Measurements from ENCODE around the gene EML1.

The EML1 gene

DNA sequence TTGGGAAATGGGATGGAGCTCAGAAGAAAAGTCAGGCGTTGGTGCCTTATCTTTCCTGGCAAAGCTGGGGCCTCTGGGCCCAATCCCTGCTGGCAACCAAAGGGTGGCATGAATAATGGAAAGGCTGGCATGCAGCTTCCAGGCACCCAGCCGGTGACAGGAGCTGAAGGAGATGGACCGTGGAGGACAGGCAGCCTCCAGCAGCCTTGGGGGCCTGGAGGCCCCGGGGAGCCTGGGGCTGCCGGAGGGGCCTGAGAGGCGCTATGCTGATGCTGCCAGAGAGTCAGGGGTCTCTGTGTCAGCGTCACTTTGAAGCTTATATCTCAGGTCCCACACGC lies 38.2 kb upstream of the EML1 start:
- TF ChIP-seq, protein P1, sequence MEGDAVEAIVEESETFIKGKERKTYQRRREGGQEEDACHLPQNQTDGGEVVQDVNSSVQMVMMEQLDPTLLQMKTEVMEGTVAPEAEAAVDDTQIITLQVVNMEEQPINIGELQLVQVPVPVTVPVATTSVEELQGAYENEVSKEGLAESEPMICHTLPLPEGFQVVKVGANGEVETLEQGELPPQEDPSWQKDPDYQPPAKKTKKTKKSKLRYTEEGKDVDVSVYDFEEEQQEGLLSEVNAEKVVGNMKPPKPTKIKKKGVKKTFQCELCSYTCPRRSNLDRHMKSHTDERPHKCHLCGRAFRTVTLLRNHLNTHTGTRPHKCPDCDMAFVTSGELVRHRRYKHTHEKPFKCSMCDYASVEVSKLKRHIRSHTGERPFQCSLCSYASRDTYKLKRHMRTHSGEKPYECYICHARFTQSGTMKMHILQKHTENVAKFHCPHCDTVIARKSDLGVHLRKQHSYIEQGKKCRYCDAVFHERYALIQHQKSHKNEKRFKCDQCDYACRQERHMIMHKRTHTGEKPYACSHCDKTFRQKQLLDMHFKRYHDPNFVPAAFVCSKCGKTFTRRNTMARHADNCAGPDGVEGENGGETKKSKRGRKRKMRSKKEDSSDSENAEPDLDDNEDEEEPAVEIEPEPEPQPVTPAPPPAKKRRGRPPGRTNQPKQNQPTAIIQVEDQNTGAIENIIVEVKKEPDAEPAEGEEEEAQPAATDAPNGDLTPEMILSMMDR (IDR thresholded peaks at IDR 0.05): no peak
- intact Hi-C loops (cut with DNase I; ENCODE audit: low total_unique reads): no loop called here
- Histone ChIP-seq H3K36me3 (no peaks in the 10 kb centered on the region), H3K9me3 (no peaks in the 10 kb centered on the region), H3K4me1 (peaks cover 0 to 61% (median 31%) of the 10 kb centered on the region in 4 donors), H3K27me3 (no peaks in the 10 kb centered on the region), H3K27ac (peak overlapping the region; percentile 51 to 62), H3K4me3 (no peak overlapping the region)
- DNase-seq: peak in 1 of 2 donors; percentile 53

GRCh38 chr14:99755629-99756603 lies 37.3 kb upstream of the EML1 start:
- DNase-seq: peak; percentile 92 to 95
- Histone ChIP-seq H3K27ac (peak overlapping the region; percentile 51 to 62), H3K4me1 (peaks cover 0 to 59% (median 28%) of the 10 kb centered on the region in 4 donors)

GRCh38 chr14:99756796-99757195 lies 36.4 kb upstream of the EML1 start:
- intact Hi-C loops (cut with DNase I; ENCODE audit: low total_unique reads): no loop called here
- Histone ChIP-seq H3K4me1 (peaks cover 0 to 59% (median 28%) of the 10 kb centered on the region in 4 donors), H3K27ac (peak overlapping the region in 1 of 2 donors; percentile 62), H3K9me3 (no peaks in the 10 kb centered on the region), H3K4me3 (no peak overlapping the region), H3K36me3 (no peaks in the 10 kb centered on the region), H3K27me3 (no peaks in the 10 kb centered on the region)
- TF ChIP-seq, protein P1 (IDR thresholded peaks at IDR 0.05): no peak
- peak; percentile 17 to 64 for DNase-seq

More at GRCh38 chr14:99755629-99756603, 37.3 kb upstream of the EML1 start:
- H3K4me3 ChIP-seq: no peak overlapping the region
- H3K9me3 ChIP-seq: no peaks in the 10 kb centered on the region
- TF ChIP-seq, protein P1 (IDR thresholded peaks at IDR 0.05): no peak
- intact Hi-C loops (cut with DNase I; ENCODE audit: low total_unique reads): no loop called here
- H3K36me3 ChIP-seq: no peaks in the 10 kb centered on the region
- H3K27me3 ChIP-seq: no peaks in the 10 kb centered on the region

- Histone ChIP-seq H3K27ac (no peak overlapping the region), H3K4me3 (no peak overlapping the region), H3K36me3 (no peaks in the 10 kb centered on the region), H3K9me3 (no peaks in the 10 kb centered on the region), H3K4me1 (peaks cover 0 to 53% (median 25%) of the 10 kb centered on the region in 4 donors), H3K27me3 (no peaks in the 10 kb centered on the region)
- peak; percentile 19 to 58 for DNase-seq
- intact Hi-C loops (cut with DNase I; ENCODE audit: low total_unique reads): no loop called here
- TF ChIP-seq, protein P1 (IDR thresholded peaks at IDR 0.05): no peak
These were observed 35.7 kb upstream of the EML1 start for GRCh38 chr14:99757331-99758070.

DNA sequence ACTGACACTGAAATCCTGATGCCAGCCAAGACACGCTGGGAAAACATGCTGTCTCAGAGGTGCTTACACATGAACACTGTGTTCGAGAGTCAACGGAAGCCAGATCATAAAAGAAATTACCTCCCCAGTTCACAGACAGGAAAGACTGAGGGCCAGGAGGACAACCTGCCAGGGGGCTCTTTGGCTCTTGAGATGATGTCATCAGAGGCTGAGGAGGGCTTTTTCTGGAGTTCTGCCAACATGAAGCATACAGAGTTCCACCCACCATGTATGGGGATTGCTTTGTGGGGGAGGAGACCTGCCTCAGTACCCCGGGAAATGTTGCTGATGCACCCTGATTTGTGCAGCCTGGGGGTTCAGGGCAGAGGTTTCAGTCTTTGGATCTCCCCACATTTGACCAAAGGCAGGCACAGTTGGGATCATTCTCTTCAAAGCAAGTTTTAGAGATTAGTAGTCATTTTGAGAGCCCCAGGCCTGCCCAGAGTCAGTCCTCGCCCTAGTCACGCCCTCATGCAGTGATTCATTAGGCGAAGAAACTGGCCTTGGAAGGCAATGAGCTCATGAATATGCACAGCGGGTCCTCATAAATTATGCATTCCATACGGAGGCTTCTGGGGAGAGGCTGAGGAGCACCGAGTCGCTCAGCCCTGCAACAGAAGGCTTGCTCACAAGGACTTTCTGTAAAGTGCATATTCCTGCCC lies 34.9 kb upstream of the EML1 start:
- intact Hi-C loops (cut with DNase I; ENCODE audit: low total_unique reads): no loop called here
- H3K4me1 ChIP-seq: peaks cover 0 to 45% (median 17%) of the 10 kb centered on the region in 4 donors
- no peaks in the 10 kb centered on the region for H3K36me3 ChIP-seq
- no peaks in the 10 kb centered on the region for H3K9me3 ChIP-seq
- peak; percentile 30 to 48 for DNase-seq
- no peaks in the 10 kb centered on the region for H3K27me3 ChIP-seq
- no peak overlapping the region for H3K4me3 ChIP-seq
- TF ChIP-seq, protein P1 (IDR thresholded peaks at IDR 0.05): no peak
- no peak overlapping the region for H3K27ac ChIP-seq

All from tibial artery (tissue), 4 donors.